H9 (cell line): Measurements from ENCODE around the gene PRKAG3. TPM values are rescaled to one million over a fixed set of nuclear protein-coding genes. Genes with fewer than 3 reads are reported as not detected.

Experiments used
- DNase-seq: peaks from one replicate; pipeline ENCODE4 v3.0.0-alpha.2; 2017
- H2AFZ ChIP-seq: one replicate; pipeline ENCODE4 v1.6.1; 2013; ENCODE audit warnings: mild to moderate bottlenecking, low read length, control low read depth, moderate library complexity
- H2AK5ac ChIP-seq: 2 replicates; pipeline ENCODE4 v1.6.1; 2013; ENCODE audit warnings: low read length, control low read depth, mixed read lengths; ENCODE audit not compliant: insufficient read length
- H2BK120ac ChIP-seq: one replicate; pipeline ENCODE4 v1.6.1; 2013; ENCODE audit warnings: low read depth, mild to moderate bottlenecking, low read length, control low read depth, inconsistent platforms; ENCODE audit not compliant: poor library complexity, severe bottlenecking
- H2BK12ac ChIP-seq: 2 replicates; pipeline ENCODE4 v1.6.1; 2013; ENCODE audit warnings: low read length, control low read depth, mixed read lengths, low read depth; ENCODE audit not compliant: insufficient read length
- H2BK15ac ChIP-seq: 2 replicates; pipeline ENCODE4 v1.6.1; 2013; ENCODE audit warnings: low read depth, low read length, control low read depth
- H2BK20ac ChIP-seq: one replicate; pipeline ENCODE4 v1.6.1; 2013; ENCODE audit warnings: low read depth, mild to moderate bottlenecking, low read length, control low read depth, inconsistent platforms; ENCODE audit not compliant: poor library complexity, severe bottlenecking
- H2BK5ac ChIP-seq: 2 replicates; pipeline ENCODE4 v1.6.1; 2013; ENCODE audit warnings: low read length, control low read depth, mixed read lengths; ENCODE audit not compliant: insufficient read length
- H3K14ac ChIP-seq: 2 replicates; pipeline ENCODE4 v1.6.1; 2013; ENCODE audit warnings: low read length, control low read depth; ENCODE audit not compliant: insufficient read depth
- H3K18ac ChIP-seq: 2 replicates; pipeline ENCODE4 v1.6.1; 2013; ENCODE audit warnings: low read depth, mild to moderate bottlenecking, mixed read lengths, low read length, control low read depth; ENCODE audit not compliant: insufficient read length
- H3K23ac ChIP-seq: 2 replicates; pipeline ENCODE4 v1.6.1; 2013; ENCODE audit warnings: low read length, control low read depth, mixed read lengths, low read depth; ENCODE audit not compliant: insufficient read length
- H3K23me2 ChIP-seq: 2 replicates; pipeline ENCODE4 v1.6.1; 2013; ENCODE audit warnings: low read depth, mild to moderate bottlenecking, mixed read lengths, low read length, control low read depth; ENCODE audit not compliant: insufficient read length, poor library complexity, severe bottlenecking
- H3K27ac ChIP-seq: 2 replicates; pipeline ENCODE4 v1.5.1; 2013; ENCODE audit warnings: low read length, control low read depth, mixed read lengths, low read depth; ENCODE audit not compliant: insufficient read length
- H3K27me3 ChIP-seq: 2 replicates; pipeline ENCODE4 v1.6.1; 2013; ENCODE audit warnings: low read length, control low read depth, inconsistent platforms; ENCODE audit not compliant: insufficient read depth
- H3K4ac ChIP-seq: 2 replicates; pipeline ENCODE4 v1.6.1; 2013; ENCODE audit warnings: low read depth, mild to moderate bottlenecking, control low read depth, inconsistent platforms, low read length, moderate library complexity
- H3K4me1 ChIP-seq: 2 replicates; pipeline ENCODE4 v1.6.1; 2013; ENCODE audit warnings: low read length, control low read depth, inconsistent platforms; ENCODE audit not compliant: insufficient read depth
- H3K4me2 ChIP-seq: 2 replicates; pipeline ENCODE4 v1.6.1; 2013; ENCODE audit warnings: low read length, control low read depth, mixed read lengths; ENCODE audit not compliant: insufficient read length, insufficient read depth
- H3K56ac ChIP-seq: 2 replicates; pipeline ENCODE4 v1.6.1; 2013; ENCODE audit warnings: low read depth, mild to moderate bottlenecking, mixed read lengths, low read length, control low read depth; ENCODE audit not compliant: insufficient read length
- H3K79me1 ChIP-seq: 2 replicates; pipeline ENCODE4 v1.6.1; 2013; ENCODE audit warnings: low read depth, mild to moderate bottlenecking, moderate library complexity, low read length, control low read depth, inconsistent platforms; ENCODE audit not compliant: insufficient read depth, poor library complexity, severe bottlenecking
- H3K79me2 ChIP-seq: 2 replicates; pipeline ENCODE4 v1.6.1; 2013; ENCODE audit warnings: low read length, control low read depth, inconsistent platforms; ENCODE audit not compliant: insufficient read depth
- H3K9ac ChIP-seq: 2 replicates; pipeline ENCODE4 v1.6.1; 2013; ENCODE audit warnings: low read length, control low read depth, mixed read lengths; ENCODE audit not compliant: insufficient read length; ENCODE audit errors: extremely low read depth
- H3K9me3 ChIP-seq: one replicate; pipeline ENCODE4 v1.6.1; 2013; ENCODE audit warnings: low read depth, low read length, inconsistent platforms; ENCODE audit not compliant: control insufficient read depth
- H3T11ph ChIP-seq: one replicate; pipeline ENCODE4 v1.6.1; 2013; ENCODE audit warnings: mild to moderate bottlenecking, low read length, control low read depth, inconsistent platforms
- H4K20me1 ChIP-seq: one replicate; pipeline ENCODE4 v1.6.1; 2013; ENCODE audit not compliant: control insufficient read depth, insufficient read length, insufficient read depth
- H4K5ac ChIP-seq: 2 replicates; pipeline ENCODE4 v1.6.1; 2013; ENCODE audit warnings: low read depth, mild to moderate bottlenecking, mixed read lengths, low read length, control low read depth; ENCODE audit not compliant: insufficient read length
- H4K8ac ChIP-seq: replicated peaks from 2 replicates; pipeline ENCODE4 v1.6.1; 2013; ENCODE audit warnings: low read length, control low read depth, mixed read lengths, low read depth; ENCODE audit not compliant: insufficient read length
- H4K91ac ChIP-seq: 2 replicates; pipeline ENCODE4 v1.6.1; 2013; ENCODE audit warnings: low read depth, mild to moderate bottlenecking, moderate library complexity, mixed read lengths, low read length, control low read depth; ENCODE audit not compliant: insufficient read length
- H3K27ac Mint-ChIP-seq, 3 experiments: 2 replicates in 2 of 3; 3 replicates in 1 of 3; pipeline ENCODE4 v1.8.0; 2020 to 2021; ENCODE audit warnings: mixed read lengths in 3 of 3, mild to moderate bottlenecking in 1 of 3, moderate library complexity in 1 of 3
- H3K27me3 Mint-ChIP-seq: 2 replicates; pipeline ENCODE4 v1.8.0; 2021; ENCODE audit warnings: low read depth, mild to moderate bottlenecking, moderate library complexity, mixed read lengths
- H3K36me3 Mint-ChIP-seq, 3 experiments: 2 replicates in 2 of 3; 3 replicates in 1 of 3; pipeline ENCODE4 v1.8.0; 2020 to 2021; ENCODE audit warnings: low read depth in 3 of 3, mixed read lengths in 3 of 3; ENCODE audit not compliant: insufficient read depth in 1 of 3
- H3K4me1 Mint-ChIP-seq, 2 experiments: 2 replicates each; pipeline ENCODE4 v1.8.0; 2020; ENCODE audit warnings: mixed read lengths in 2 of 2
- H3K4me3 Mint-ChIP-seq, 2 experiments: 2 replicates in 1 of 2; 3 replicates in 1 of 2; pipeline ENCODE4 v1.8.0; 2020 to 2021; ENCODE audit warnings: mild to moderate bottlenecking in 2 of 2, mixed read lengths in 2 of 2, moderate library complexity in 1 of 2
- H3K9me3 Mint-ChIP-seq, 2 experiments: 2 replicates in 1 of 2; 3 replicates in 1 of 2; pipeline ENCODE4 v1.8.0; 2020; ENCODE audit warnings: mild to moderate bottlenecking in 2 of 2, mixed read lengths in 2 of 2, moderate library complexity in 1 of 2
- WGBS: extraction: QIAGEN DNeasy Blood & Tissue Kit; methylation state at CpG from one replicate; pipeline ENCODE4 v1.1.7; 2013; ENCODE audit warnings: missing lambda C conversion rate, low lambda C conversion rate, mixed read lengths; ENCODE audit not compliant: insufficient read length; ENCODE audit errors: extremely low coverage; 5-methylcytosine and 5-hydroxymethylcytosine counted together
- total RNA-seq: library from RNA; stranded (reverse); gene quantifications from 2 replicates; pipeline ENCODE4 v1.2.1, GENCODE V29; 2021
- TF ChIP-seq, protein P1 (sequence below): fragments of 200-600 bp; sonication (generic); conservative IDR thresholded peaks from 3 replicates; pipeline ENCODE4 v1.8.0; 2021; ENCODE audit warnings: antibody characterized with exemption, mild to moderate bottlenecking

The PRKAG3 gene
- total RNA-seq, 1 experiment from 2014 or later = not detected

GRCh38 chr2:218878926-218879761, 47.5 kb upstream of the PRKAG3 start:
- H3K27ac Mint-ChIP-seq = no peak overlapping the region
- H3K27me3 Mint-ChIP-seq = peaks cover 97% of the 10 kb centered on the region

More at GRCh38 chr2:218878926-218879761, 47.5 kb upstream of the PRKAG3 start:
- Histone ChIP-seq H3K9ac (no peak overlapping the region), H2AK5ac (no peak overlapping the region), H3K23ac (no peak overlapping the region), H3K79me1 (no peaks in the 10 kb centered on the region), H4K91ac (no peak overlapping the region), H3K27ac (no peak overlapping the region), H3K4ac (no peak overlapping the region), H2BK120ac (no peak overlapping the region), H3K56ac (no peak overlapping the region), H3K18ac (no peak overlapping the region), H4K5ac (no peak overlapping the region), H3K4me1 (no peaks in the 10 kb centered on the region), H3K79me2 (no peaks in the 10 kb centered on the region), H4K8ac (no peak overlapping the region), H2BK12ac (no peak overlapping the region), H3K23me2 (no peaks in the 10 kb centered on the region), H3K14ac (no peak overlapping the region), H2AFZ (no peak overlapping the region), H3K9me3 (no peaks in the 10 kb centered on the region), H2BK5ac (no peak overlapping the region), H3K4me2 (no peak overlapping the region), H3K27me3 (peaks cover 90% of the 10 kb centered on the region), H2BK15ac (no peak overlapping the region), H2BK20ac (no peak overlapping the region), H3T11ph (no peak overlapping the region), H4K20me1 (peaks cover 2% of the 10 kb centered on the region)
- DNase-seq = no peak
- Mint-ChIP-seq H3K9me3 (peaks cover 0 to 2% of the 10 kb centered on the region in 2 experiments; a peak in 3 of 5 replicates), H3K4me1 (peaks cover 19 to 30% of the 10 kb centered on the region in 2 experiments), H3K4me3 (peak overlapping the region in 1 of 2 experiments; percentile 65; a peak in 2 of 5 replicates), H3K36me3 (no peaks in the 10 kb centered on the region; a peak in 1 of 7 replicates)
- no CpG with 5 or more reads among the region's 16 CpGs for WGBS
- TF ChIP-seq, protein P1, sequence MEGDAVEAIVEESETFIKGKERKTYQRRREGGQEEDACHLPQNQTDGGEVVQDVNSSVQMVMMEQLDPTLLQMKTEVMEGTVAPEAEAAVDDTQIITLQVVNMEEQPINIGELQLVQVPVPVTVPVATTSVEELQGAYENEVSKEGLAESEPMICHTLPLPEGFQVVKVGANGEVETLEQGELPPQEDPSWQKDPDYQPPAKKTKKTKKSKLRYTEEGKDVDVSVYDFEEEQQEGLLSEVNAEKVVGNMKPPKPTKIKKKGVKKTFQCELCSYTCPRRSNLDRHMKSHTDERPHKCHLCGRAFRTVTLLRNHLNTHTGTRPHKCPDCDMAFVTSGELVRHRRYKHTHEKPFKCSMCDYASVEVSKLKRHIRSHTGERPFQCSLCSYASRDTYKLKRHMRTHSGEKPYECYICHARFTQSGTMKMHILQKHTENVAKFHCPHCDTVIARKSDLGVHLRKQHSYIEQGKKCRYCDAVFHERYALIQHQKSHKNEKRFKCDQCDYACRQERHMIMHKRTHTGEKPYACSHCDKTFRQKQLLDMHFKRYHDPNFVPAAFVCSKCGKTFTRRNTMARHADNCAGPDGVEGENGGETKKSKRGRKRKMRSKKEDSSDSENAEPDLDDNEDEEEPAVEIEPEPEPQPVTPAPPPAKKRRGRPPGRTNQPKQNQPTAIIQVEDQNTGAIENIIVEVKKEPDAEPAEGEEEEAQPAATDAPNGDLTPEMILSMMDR = no peak
